Fibroblast of mammary gland (primary cell): ENCODE results near the gene NPLOC4.

Experiments used
- DNase-seq: peaks from one replicate; pipeline ENCODE4 v3.0.0-alpha.2; 2010; ENCODE audit warnings: low read depth
- H3K4me3 ChIP-seq: 2 replicates; pipeline ENCODE4 v1.5.1; 2011; ENCODE audit warnings: low read depth, mild to moderate bottlenecking, low read length, moderate library complexity; ENCODE audit not compliant: control insufficient read depth
- TF ChIP-seq, protein P1 (sequence below): conservative IDR thresholded peaks from 2 replicates; pipeline ENCODE4 v1.5.1; 2011; ENCODE audit warnings: low read depth, low read length, inconsistent platforms; ENCODE audit not compliant: control insufficient read depth, insufficient read depth

NPLOC4 gene

DNA sequence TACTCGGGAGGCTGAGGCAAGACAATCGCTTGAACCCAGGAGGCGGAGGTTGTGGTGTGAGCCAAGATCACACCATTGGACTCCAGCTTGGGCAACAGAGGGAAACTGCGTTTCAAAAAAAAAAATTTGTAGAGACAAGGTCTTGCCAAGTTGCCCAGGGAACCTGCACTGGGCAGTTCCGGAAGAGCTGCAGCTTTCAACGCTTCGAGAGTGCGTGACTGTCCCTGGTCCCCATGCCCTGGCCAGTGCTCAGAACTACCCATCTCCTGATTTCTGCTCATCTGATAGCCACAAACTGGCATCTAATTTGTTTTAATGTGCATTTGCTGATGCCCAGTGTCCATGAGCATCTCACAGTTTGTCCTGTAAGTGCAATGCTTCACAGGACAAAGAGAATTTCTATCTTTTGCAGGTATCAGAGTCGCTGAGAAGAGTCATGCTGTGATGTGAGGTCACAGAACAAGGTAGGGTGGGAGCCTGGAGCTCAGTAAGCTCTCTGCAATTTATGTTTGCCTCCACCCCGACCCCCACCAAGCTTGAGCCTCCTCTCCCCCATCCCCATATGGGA is 128.2 kb downstream of the NPLOC4 start:
- H3K4me3 ChIP-seq, result peak overlapping the region; percentile 94
- DNase-seq, result peak; percentile 69
- TF ChIP-seq, protein P1, sequence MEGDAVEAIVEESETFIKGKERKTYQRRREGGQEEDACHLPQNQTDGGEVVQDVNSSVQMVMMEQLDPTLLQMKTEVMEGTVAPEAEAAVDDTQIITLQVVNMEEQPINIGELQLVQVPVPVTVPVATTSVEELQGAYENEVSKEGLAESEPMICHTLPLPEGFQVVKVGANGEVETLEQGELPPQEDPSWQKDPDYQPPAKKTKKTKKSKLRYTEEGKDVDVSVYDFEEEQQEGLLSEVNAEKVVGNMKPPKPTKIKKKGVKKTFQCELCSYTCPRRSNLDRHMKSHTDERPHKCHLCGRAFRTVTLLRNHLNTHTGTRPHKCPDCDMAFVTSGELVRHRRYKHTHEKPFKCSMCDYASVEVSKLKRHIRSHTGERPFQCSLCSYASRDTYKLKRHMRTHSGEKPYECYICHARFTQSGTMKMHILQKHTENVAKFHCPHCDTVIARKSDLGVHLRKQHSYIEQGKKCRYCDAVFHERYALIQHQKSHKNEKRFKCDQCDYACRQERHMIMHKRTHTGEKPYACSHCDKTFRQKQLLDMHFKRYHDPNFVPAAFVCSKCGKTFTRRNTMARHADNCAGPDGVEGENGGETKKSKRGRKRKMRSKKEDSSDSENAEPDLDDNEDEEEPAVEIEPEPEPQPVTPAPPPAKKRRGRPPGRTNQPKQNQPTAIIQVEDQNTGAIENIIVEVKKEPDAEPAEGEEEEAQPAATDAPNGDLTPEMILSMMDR, result no peak
